Measurements from ENCODE around the gene POFUT2. TPM values are rescaled to one million over a fixed set of nuclear protein-coding genes. Genes with fewer than 3 reads are reported as not detected.

The POFUT2 gene
- total RNA-seq, 2 experiments from 2014 or later = 56.6 to 57.2 TPM

DNA sequence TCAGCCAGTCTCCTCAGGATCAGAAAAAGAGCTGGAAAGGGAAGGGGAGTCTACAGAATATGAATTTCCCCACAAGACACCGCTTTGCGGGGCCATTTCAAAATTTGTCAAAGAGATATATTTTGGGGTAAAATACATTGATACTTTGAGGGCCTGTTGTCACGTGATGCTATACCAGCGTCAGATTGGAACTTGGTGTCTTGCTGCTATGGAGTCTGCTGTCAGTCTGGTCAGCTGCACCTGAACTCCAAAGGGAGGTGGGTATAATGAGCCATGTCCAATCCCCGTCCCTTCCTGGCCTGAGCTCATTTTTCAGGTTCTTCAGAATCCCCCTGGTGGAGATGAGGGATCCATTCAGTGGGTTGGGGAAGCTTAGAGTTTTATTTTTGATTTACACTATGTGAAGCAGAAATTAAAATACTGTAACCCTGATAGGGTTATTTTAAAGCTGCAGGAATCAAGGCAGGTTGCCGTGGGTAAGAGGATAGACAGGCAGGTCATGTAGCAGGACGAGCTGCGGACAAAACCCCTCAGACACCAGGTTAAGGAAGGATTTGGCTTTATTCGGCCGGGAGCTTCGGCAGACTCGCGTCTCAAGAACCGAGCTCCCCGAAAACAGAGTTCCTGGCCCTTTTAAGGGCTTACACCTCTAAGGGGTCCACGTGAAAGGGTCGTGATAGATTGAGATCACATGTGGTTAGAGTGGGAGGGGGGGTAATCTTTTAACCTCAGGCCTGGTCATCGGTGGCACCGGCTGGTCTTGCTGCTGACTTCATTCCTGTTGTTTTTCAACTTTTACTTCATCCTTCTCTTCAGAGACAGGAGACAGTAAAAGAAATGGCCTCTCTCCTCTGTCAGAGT lies 2.2 kb upstream of the POFUT2 start:
- Histone ChIP-seq H3K9me3 (ENCODE audit: control insufficient read depth in 1 of 2, insufficient read depth in 1 of 2, low read length in 2 of 2) (no peaks in the 10 kb centered on the region), H3K27ac (ENCODE audit: low read depth in 1 of 2, low read length in 2 of 2) (peak overlapping the region in 1 of 2 donors; percentile 2), H3K4me1 (ENCODE audit: insufficient read depth, low read length) (peaks cover 51% of the 10 kb centered on the region), H3K4me3 (ENCODE audit: low read length) (no peak overlapping the region), H3K36me3 (ENCODE audit: insufficient read depth, low read length) (peaks cover 12% of the 10 kb centered on the region), H3K27me3 (ENCODE audit: control insufficient read depth in 1 of 2, insufficient read depth in 2 of 2, low read length in 2 of 2) (no peaks in the 10 kb centered on the region)
- Mint-ChIP-seq H3K27ac (peak overlapping the region; percentile 76), H3K4me1 (ENCODE audit: low read depth) (peaks cover 46% of the 10 kb centered on the region), H3K36me3 (ENCODE audit: low read depth) (peaks cover 20% of the 10 kb centered on the region), H3K4me3 (peak overlapping the region; percentile 81), H3K27me3 (no peaks in the 10 kb centered on the region), H3K9me3 (no peaks in the 10 kb centered on the region)
- ATAC-seq (ENCODE audit: poor library complexity) (no peak), DNase-seq (peak in 1 of 14 experiments; percentile 18)
- TF ChIP-seq, protein P1, sequence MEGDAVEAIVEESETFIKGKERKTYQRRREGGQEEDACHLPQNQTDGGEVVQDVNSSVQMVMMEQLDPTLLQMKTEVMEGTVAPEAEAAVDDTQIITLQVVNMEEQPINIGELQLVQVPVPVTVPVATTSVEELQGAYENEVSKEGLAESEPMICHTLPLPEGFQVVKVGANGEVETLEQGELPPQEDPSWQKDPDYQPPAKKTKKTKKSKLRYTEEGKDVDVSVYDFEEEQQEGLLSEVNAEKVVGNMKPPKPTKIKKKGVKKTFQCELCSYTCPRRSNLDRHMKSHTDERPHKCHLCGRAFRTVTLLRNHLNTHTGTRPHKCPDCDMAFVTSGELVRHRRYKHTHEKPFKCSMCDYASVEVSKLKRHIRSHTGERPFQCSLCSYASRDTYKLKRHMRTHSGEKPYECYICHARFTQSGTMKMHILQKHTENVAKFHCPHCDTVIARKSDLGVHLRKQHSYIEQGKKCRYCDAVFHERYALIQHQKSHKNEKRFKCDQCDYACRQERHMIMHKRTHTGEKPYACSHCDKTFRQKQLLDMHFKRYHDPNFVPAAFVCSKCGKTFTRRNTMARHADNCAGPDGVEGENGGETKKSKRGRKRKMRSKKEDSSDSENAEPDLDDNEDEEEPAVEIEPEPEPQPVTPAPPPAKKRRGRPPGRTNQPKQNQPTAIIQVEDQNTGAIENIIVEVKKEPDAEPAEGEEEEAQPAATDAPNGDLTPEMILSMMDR (IDR thresholded peaks at IDR 0.05) = no peak
- intact Hi-C loops (cut with DNase I, micrococcal nuclease) = loop anchor here (2.0 to 10.0 kb wide), 8 partner anchors 137 to 1035 kb away; partner anchors contain the start of genes ADARB1 (in 1 of the 2), C21orf58 (in 1 of the 2), LSS (in 1 of the 2) and PCNT (in 1 of the 2)
- CTCF ChIA-PET = interaction anchor here (1.0 kb wide), 1 partner anchor 138 kb away, joined by 3 read pairs; no protein-coding TSS in a partner anchor
- POLR2A ChIA-PET = interaction anchor here (1.7 kb wide), 1 partner anchor 148 kb away, joined by 5 read pairs; no protein-coding TSS in a partner anchor

GRCh38 chr21:45289134-45289533 lies 1.4 kb upstream of the POFUT2 start:
- Mint-ChIP-seq H3K4me1 (ENCODE audit: low read depth) (peaks cover 46% of the 10 kb centered on the region), H3K27ac (peak overlapping the region; percentile 67), H3K9me3 (no peaks in the 10 kb centered on the region), H3K27me3 (no peaks in the 10 kb centered on the region), H3K4me3 (peak overlapping the region; percentile 81), H3K36me3 (ENCODE audit: low read depth) (peaks cover 28% of the 10 kb centered on the region)
- ChIA-PET POLR2A (no interaction called here), CTCF (interaction anchor here (1.0 kb wide), 1 partner anchor 137 kb away, joined by 3 read pairs; no protein-coding TSS in a partner anchor)
- Histone ChIP-seq H3K36me3 (ENCODE audit: insufficient read depth, low read length) (peaks cover 20% of the 10 kb centered on the region), H3K4me3 (ENCODE audit: low read length) (no peak overlapping the region), H3K9me3 (ENCODE audit: control insufficient read depth in 1 of 2, insufficient read depth in 1 of 2, low read length in 2 of 2) (no peaks in the 10 kb centered on the region), H3K27me3 (ENCODE audit: control insufficient read depth in 1 of 2, insufficient read depth in 2 of 2, low read length in 2 of 2) (no peaks in the 10 kb centered on the region), H3K4me1 (ENCODE audit: insufficient read depth, low read length) (peaks cover 50% of the 10 kb centered on the region), H3K27ac (ENCODE audit: low read depth in 1 of 2, low read length in 2 of 2) (no peak overlapping the region)
- ATAC-seq (ENCODE audit: poor library complexity) (no peak), DNase-seq (no peak)
- intact Hi-C loops (cut with DNase I, micrococcal nuclease) = loop anchor here (2.0 to 10.0 kb wide), 6 partner anchors 136 to 1036 kb away; partner anchors contain the start of genes ADARB1 (in 1 of the 2), C21orf58 (in 1 of the 2), LSS (in 1 of the 2) and PCNT (in 1 of the 2)
- TF ChIP-seq, protein P1 (IDR thresholded peaks at IDR 0.05) = no peak

- Histone ChIP-seq H3K36me3 (ENCODE audit: insufficient read depth, low read length) (peaks cover 26% of the 10 kb centered on the region), H3K4me3 (ENCODE audit: low read length) (peak overlapping the region; percentile 69), H3K9me3 (ENCODE audit: control insufficient read depth in 1 of 2, insufficient read depth in 1 of 2, low read length in 2 of 2) (no peaks in the 10 kb centered on the region), H3K27me3 (ENCODE audit: control insufficient read depth in 1 of 2, insufficient read depth in 2 of 2, low read length in 2 of 2) (no peaks in the 10 kb centered on the region), H3K27ac (ENCODE audit: low read depth in 1 of 2, low read length in 2 of 2) (no peak overlapping the region), H3K4me1 (ENCODE audit: insufficient read depth, low read length) (peaks cover 44% of the 10 kb centered on the region)
- Mint-ChIP-seq H3K4me1 (ENCODE audit: low read depth) (peaks cover 46% of the 10 kb centered on the region), H3K4me3 (peak overlapping the region; percentile 98), H3K36me3 (ENCODE audit: low read depth) (peaks cover 32% of the 10 kb centered on the region), H3K27ac (peak overlapping the region; percentile 92), H3K27me3 (no peaks in the 10 kb centered on the region), H3K9me3 (no peaks in the 10 kb centered on the region)
- TF ChIP-seq, protein P1 (IDR thresholded peaks at IDR 0.05) = no peak
- ATAC-seq (ENCODE audit: poor library complexity) (no peak), DNase-seq (peak in 1 of 14 experiments; percentile 19)
- ChIA-PET POLR2A (interaction anchor here (1.0 to 1.6 kb wide), 6 partner anchors 34 to 361 kb away, joined by 3 to 15 read pairs (median 4); no protein-coding TSS in a partner anchor), CTCF (interaction anchor here (1.0 to 1.1 kb wide), 2 partner anchors 14 to 21 kb away, joined by 3 read pairs; no protein-coding TSS in a partner anchor)
- intact Hi-C loops (cut with DNase I, micrococcal nuclease) = loop anchor here (2.0 to 10.0 kb wide), 6 partner anchors 136 to 1036 kb away; partner anchors contain the start of genes ADARB1 (in 1 of the 2), C21orf58 (in 1 of the 2), LSS (in 1 of the 2) and PCNT (in 1 of the 2)
These were observed 746 bp upstream of the POFUT2 start for GRCh38 chr21:45288441-45288841.
